Left renal pelvis (tissue), 4 donors: Measurements from ENCODE around the gene MAN2A1. TPM values are rescaled to one million over a fixed set of nuclear protein-coding genes. Genes with fewer than 3 reads are reported as not detected.

Experiments used
- DNase-seq, 4 donors: peaks; one replicate each; pipeline ENCODE4 v3.0.0-alpha.2; 2013; ENCODE audit warnings: low read depth in 4 of 4, low spot score in 3 of 4
- polyA plus RNA-seq, 4 donors: library from polyadenylated mRNA; unstranded; fragments of 120-200 nt; gene quantifications; one replicate each; pipeline ENCODE4 v1.2.1, GENCODE V29; 2013; ENCODE audit not compliant: insufficient read length in 4 of 4

The MAN2A1 gene
- polyA plus RNA-seq, 4 donors, result 31.3 to 82.6 (median 73.3) TPM

DNA sequence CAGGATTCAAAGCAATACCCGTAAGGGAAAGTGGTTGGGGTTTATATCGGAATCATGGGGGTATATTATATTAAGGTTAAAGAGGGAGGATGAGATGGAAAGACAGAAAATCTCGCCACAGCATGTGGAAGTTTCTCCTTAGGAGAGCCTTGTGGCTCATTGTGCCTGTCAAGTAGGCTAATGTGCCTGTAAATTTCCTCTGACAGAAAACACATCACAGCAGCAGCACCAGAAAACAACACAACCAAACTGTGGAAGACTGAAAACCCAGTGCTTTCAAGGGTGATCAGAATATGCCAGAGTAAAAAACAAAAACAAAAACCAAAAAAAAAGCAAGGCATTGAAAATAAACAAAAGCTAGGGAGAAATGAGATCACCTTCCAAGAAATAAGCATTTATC is 11.3 kb upstream of the MAN2A1 start:
- DNase-seq, result no peak

GRCh38 chr5:109681763-109682162 is 8.0 kb upstream of the MAN2A1 start:
- DNase-seq, result no peak

- no peak for DNase-seq
Measured at GRCh38 chr5:109682383-109682782, 7.3 kb upstream of the MAN2A1 start.

- no peak for DNase-seq
Measured at GRCh38 chr5:109685916-109686315, 3.8 kb upstream of the MAN2A1 start.

DNA sequence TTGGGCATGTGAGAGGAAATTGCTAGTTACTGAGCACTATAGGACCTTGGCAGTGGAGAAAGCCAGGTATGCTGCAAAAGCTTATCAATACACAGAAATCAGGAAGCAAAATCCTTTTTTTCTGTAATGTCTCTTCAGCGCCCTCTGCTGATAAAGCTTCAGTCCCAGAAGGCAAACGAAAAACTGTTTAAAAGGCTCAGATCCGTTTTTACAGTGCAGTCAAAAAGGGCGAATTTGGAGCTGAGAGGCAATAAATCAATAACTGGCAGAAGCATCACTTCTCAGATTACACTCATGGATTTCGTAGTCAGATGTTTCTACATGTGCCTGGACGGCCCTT is 1.1 kb upstream of the MAN2A1 start:
- DNase-seq, result no peak

GRCh38 chr5:109688970-109689739 is 572 bp upstream of the MAN2A1 start:
- peak; percentile 76 to 84 (median 81) for DNase-seq

- DNase-seq, result peak in 3 of 4 donors; percentile 21 to 44 (median 32)
Measured at GRCh38 chr5:109690242-109690974, 681 bp downstream of the MAN2A1 start.

DNA sequence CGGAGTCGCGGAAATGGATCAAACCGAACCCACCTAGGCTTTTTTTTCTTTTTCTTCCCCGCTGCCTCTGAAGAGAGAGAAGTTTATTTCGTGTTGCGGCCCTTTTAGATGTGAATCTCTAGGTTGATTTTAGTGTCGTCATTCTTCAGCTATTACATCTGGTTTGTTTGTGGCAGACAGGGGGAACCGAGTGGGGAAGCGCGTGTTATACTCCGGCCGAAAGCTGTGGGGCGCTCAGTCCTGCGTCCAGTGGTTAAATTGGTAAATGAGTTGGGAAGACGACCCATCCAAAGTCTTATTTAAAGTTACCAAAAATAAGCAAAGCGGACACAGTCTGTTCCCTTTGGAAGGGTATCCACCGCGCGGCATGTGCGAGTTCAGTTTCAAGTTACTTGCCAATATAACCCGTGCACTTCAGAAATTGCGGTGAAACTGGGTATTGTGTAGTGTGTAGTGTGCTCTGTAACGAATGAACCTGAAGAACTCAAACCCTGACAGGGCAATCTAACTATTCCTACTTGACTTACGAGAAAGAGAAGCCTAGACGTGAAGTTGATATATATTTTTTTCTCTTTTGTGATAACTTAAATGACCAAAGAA is 1.3 kb downstream of the MAN2A1 start:
- DNase-seq, result peak in 3 of 4 donors; percentile 58 to 75 (median 59)

DNA sequence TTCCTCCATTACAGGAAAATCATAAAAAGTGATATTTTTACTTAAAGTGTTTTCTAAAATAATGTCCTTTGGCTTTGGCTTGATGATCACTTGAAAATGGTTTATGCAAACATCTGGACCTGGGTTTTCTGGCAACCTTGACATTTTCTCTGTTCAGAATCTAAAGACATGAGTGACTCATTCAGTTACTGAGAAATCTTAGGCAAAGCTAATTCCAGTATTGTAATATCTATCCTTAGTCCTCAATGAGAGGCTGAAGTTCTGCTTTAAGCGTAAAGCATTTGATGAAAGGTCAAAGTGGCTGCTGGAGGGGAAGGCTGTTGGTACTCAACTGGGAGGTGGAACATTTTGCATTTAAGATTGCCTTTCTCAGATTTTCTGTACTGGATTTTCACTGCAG is 2.3 kb downstream of the MAN2A1 start:
- DNase-seq, result no peak

GRCh38 chr5:109692852-109693251 is 3.1 kb downstream of the MAN2A1 start:
- no peak for DNase-seq

GRCh38 chr5:109693535-109694400 is 4.0 kb downstream of the MAN2A1 start:
- no peak for DNase-seq

GRCh38 chr5:109694451-109694891 is 4.7 kb downstream of the MAN2A1 start:
- DNase-seq, result no peak

GRCh38 chr5:109695005-109695926 is 5.5 kb downstream of the MAN2A1 start:
- DNase-seq, result no peak

DNA sequence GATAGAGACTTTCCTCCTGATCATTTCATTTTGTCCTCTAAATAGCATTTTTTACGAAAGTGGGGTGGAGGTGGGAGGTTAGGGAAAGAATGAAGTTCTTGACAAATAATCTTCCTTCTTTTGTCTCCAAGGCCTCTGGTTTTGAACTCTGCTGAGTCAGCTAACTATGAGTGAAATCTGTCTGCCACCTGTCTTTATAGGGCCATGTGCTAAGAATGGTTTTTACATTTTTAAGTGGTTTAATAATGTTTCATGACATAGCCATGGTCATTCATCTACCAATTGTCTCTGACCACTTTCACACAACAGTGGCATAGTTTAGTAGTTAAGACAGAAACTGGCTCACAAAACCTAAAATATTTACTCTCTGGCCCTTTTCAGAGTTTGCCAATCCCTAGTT is 7.6 kb downstream of the MAN2A1 start:
- DNase-seq, result no peak

DNA sequence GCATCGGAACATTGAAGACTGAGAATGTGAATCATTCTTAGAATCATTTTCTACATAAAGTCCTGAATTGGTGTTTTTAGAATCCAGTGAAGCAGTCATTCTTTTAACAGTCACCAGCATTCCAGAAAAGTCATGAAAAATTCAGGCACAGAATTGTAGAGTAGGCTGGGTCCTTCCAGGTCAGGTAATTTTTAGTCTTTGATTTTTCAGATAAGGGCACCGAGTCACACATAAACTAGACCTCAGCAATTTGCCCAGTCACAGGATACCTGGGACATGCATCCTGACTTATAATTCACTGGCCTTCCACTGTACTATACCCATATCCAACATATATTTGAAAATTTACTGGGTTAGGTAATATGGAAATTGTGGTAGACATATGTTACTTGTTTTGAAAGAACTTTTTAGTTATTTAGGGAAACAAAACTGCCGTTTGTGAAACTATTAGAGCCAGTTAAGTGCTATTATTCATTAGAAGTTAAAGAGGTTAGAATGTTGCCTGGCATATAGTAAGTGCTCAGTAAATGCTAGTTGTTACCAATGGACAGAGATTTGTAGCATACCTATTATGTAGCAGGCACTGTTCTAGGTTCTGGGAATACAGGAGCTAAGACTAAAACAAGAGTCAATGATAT is 10.9 kb downstream of the MAN2A1 start:
- no peak for DNase-seq

- DNase-seq, result no peak
Measured at GRCh38 chr5:109701252-109701651, 11.5 kb downstream of the MAN2A1 start.

DNA sequence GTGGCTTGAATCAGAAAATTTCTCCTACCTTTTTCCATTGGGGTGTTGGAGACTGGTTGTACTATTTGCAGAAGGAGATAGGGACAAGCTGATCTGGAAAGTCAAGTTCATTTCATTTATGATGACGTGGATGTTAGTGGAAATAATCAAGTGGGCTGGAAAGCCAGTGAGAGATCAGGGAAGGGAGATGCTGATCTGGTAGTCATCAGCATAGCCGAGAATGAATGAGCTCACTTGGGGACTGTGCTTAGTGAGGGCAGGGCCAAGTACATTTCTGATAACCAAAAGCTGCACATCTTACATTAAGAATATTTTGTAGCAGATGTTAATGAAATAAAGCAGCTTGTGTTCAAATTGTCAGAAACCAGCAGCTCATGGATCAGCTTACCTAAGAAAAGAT is 12.1 kb downstream of the MAN2A1 start:
- no peak for DNase-seq

DNA sequence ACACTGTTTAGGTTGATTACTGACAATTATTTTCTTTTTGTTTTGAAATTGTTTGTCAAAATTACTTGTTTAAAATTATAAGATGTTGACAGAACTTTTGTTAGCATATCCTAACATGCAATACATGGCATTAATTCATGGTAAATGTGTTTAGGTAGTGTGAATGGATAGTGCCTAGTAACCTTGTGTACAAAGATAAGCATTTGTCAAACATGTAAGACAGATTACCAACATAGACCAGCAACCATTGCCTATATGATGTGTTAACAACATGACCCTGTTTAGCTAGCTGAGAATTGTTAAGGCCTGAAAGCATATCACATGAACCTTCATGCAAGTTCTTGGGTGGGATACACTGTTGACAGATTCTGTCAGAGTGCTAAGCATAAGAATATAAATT is 13.4 kb downstream of the MAN2A1 start:
- DNase-seq, result no peak

GRCh38 chr5:109703829-109704228 is 14.1 kb downstream of the MAN2A1 start:
- no peak for DNase-seq
